ENCODE data around the gene DCUN1D5. TPM values are rescaled to one million over a fixed set of nuclear protein-coding genes. Genes with fewer than 3 reads are reported as not detected.

Gene DCUN1D5
- total and polyA plus RNA-seq, 9 donors = 13.8 to 45.4 (median 17.8) TPM

- TF ChIP-seq, protein P1, sequence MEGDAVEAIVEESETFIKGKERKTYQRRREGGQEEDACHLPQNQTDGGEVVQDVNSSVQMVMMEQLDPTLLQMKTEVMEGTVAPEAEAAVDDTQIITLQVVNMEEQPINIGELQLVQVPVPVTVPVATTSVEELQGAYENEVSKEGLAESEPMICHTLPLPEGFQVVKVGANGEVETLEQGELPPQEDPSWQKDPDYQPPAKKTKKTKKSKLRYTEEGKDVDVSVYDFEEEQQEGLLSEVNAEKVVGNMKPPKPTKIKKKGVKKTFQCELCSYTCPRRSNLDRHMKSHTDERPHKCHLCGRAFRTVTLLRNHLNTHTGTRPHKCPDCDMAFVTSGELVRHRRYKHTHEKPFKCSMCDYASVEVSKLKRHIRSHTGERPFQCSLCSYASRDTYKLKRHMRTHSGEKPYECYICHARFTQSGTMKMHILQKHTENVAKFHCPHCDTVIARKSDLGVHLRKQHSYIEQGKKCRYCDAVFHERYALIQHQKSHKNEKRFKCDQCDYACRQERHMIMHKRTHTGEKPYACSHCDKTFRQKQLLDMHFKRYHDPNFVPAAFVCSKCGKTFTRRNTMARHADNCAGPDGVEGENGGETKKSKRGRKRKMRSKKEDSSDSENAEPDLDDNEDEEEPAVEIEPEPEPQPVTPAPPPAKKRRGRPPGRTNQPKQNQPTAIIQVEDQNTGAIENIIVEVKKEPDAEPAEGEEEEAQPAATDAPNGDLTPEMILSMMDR (IDR thresholded peaks at IDR 0.05) = no peak
- no peak for TF ChIP-seq EP300 (IDR thresholded peaks at IDR 0.05)
- no peak for TF ChIP-seq POLR2A (IDR thresholded peaks at IDR 0.05)
Measured at GRCh38 chr11:103110391-103110790, 18.4 kb upstream of the DCUN1D5 start.

GRCh38 chr11:103109818-103110388 lies 17.9 kb upstream of the DCUN1D5 start:
- TF ChIP-seq, protein P1 (IDR thresholded peaks at IDR 0.05) = no peak
- no peak for TF ChIP-seq EP300 (IDR thresholded peaks at IDR 0.05)
- TF ChIP-seq POLR2A (IDR thresholded peaks at IDR 0.05) = no peak
- 5 to 22% (median 10%) methylated on average over 26 of the region's 26 CpGs for WGBS, 3 donors
- Histone ChIP-seq H3K27me3 (no peaks in the 10 kb centered on the region), H3K36me3 (no peaks in the 10 kb centered on the region), H3K4me3 (peak overlapping the region; percentile 68), H3K27ac (peak overlapping the region in 1 of 2 donors; percentile 72), H3K4me1 (ENCODE audit: insufficient read depth) (peaks cover 5% of the 10 kb centered on the region), H3K9me3 (no peaks in the 10 kb centered on the region)
- intact Hi-C loops (cut with DNase I) = no loop called here
- DNase-seq = peak in 2 of 5 donors; percentile 20 to 38

More at GRCh38 chr11:103110391-103110790, 18.4 kb upstream of the DCUN1D5 start:
- Histone ChIP-seq H3K27ac (no peak overlapping the region), H3K27me3 (no peaks in the 10 kb centered on the region), H3K36me3 (no peaks in the 10 kb centered on the region), H3K4me1 (ENCODE audit: insufficient read depth) (peaks cover 5% of the 10 kb centered on the region), H3K9me3 (no peaks in the 10 kb centered on the region), H3K4me3 (peak overlapping the region; percentile 68)
- DNase-seq = no peak
- intact Hi-C loops (cut with DNase I) = no loop called here

- TF ChIP-seq EP300 (IDR thresholded peaks at IDR 0.05) = no peak
- TF ChIP-seq, protein P1 (IDR thresholded peaks at IDR 0.05) = peak; percentile 35 to 54 (median 45)
- peak; percentile 25 for TF ChIP-seq POLR2A (IDR thresholded peaks at IDR 0.05)
- H3K4me1 ChIP-seq (ENCODE audit: insufficient read depth) = peaks cover 5% of the 10 kb centered on the region
- H3K27me3 ChIP-seq = no peaks in the 10 kb centered on the region
- H3K9me3 ChIP-seq = no peaks in the 10 kb centered on the region
- H3K36me3 ChIP-seq = no peaks in the 10 kb centered on the region
- peak within 1 kb of the TSS in 1 of 2 donors; percentile 72 for H3K27ac ChIP-seq
- 0 to 1% (median 1%) methylated on average over 53 of the region's 53 CpGs for WGBS, 3 donors
- peak; percentile 84 to 93 (median 88) for DNase-seq
- H3K4me3 ChIP-seq = peak within 1 kb of the TSS; percentile 68
- intact Hi-C loops (cut with DNase I) = no loop called here
Measured at GRCh38 chr11:103108933-103109817, 17.2 kb upstream of the DCUN1D5 start, which contains the start of gene DYNC2H1. DYNC2H1 (plus strand) TSS chr11:103109426; CDS start chr11:103109575, 149 bp downstream.

DNA sequence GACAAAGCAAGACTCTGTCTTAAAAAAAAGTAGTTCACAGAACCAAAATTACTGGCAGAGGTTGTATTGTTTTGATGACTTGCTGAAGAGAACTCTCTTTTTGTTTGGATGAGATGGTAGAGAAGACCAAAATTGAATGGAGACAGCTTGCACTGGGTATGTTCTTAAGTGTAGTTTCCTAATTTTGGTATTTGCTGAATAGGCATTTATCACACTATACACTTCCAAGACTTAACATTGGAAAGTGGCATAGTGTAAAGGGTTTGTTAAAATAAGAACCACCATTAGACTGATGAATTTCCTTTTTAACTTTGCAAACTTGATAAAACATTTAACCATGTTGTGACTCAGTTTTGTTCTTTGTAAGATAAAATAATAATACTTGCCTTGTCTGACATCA lies 5.3 kb upstream of the DCUN1D5 start:
- Histone ChIP-seq H3K36me3 (no peaks in the 10 kb centered on the region), H3K27ac (no peak overlapping the region), H3K9me3 (no peaks in the 10 kb centered on the region), H3K4me1 (ENCODE audit: insufficient read depth) (no peaks in the 10 kb centered on the region), H3K4me3 (no peak overlapping the region), H3K27me3 (no peaks in the 10 kb centered on the region)
- DNase-seq = no peak
- TF ChIP-seq POLR2A (IDR thresholded peaks at IDR 0.05) (no peak), EP300 (IDR thresholded peaks at IDR 0.05) (no peak)
- TF ChIP-seq, protein P1 (IDR thresholded peaks at IDR 0.05) = no peak
- intact Hi-C loops (cut with DNase I) = no loop called here
